Bone marrow (tissue), 2 donors: ENCODE measurements around the gene IFT25.
"Not testable (repeated sequence)": the region's sequence is repeated elsewhere in the genome, so short reads cannot be mapped to it uniquely, and the experiment has no call there.

ENCODE experiments used
- DNase-seq, 2 donors: peaks; one replicate each; lab custom pipeline; 2025; lab: John Stamatoyannopoulos, UW

Gene IFT25

DNA sequence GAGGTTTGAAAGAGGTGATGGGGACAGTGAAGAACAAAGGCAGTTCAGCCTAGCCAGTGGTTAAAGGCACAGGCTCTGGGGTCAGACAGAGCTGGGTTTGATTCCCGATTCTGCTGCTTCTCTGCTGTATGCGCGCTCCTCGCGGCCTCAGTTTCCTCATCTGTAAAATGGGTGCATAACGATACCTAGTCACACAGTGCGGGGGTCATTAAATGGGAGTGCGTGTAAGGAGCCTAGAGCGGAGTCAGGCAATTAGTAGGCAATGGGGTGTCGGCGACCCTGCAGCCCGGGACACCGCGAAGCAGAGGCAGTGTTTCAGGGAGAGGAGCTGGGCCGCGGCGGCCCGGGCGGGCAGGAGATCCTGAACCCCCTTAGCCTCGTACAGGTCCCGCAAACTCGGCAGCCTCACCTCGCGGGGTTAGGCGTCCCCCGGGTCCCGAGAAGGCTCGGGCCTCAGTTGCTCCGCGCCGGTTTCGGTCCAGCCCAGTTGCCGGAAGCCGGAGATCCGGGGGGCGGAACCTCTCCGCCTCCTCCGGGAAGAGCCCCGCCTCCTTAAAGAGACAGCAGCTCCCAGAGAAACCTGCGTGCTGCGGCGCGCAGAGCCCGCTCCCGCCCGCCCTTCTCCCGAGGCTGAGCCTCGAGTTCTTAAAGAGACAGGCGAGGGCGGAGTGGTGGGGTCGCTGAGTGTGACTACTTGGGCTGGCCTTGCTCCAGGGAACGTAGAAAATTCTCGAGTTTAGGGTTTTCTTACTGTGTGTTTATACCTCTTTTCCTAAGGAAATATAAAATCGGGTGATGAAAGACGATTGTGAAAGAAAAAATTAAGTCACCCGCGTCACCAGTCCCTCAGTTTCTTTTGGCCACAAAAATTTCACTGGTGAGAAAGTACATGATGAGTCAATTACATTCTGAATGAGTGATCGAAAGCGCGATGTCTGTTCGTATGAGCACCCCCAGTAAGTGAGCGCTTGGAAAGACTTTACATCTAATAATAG, 55.9 kb downstream of the IFT25 start, which contains the start of gene YIPF1:
YIPF1 (minus strand) TSS at position 494 of the 995 bp plus-strand sequence. CDS start 860 bp downstream, outside the sequence.
- DNase-seq = peak; percentile 69 to 81

DNA sequence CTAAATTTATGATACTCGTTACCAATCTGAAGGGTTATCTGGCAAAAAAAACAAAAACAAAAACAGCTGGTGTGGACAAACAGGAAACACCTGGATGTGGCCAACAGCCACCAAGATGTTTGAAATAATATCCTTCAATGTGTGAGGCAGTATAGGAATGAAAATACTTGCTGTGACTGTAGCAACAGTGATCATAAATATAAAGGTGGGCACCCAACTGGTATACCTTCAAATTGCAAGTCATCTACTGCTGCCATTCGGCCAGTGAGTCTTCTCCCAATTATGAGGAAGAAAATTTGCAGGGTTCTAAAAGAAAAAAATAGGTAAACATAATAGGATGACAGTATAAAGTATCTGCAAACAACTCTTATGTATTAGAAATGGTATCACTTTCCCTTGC, 56.8 kb downstream of the IFT25 start:
- DNase-seq = no peak

DNA sequence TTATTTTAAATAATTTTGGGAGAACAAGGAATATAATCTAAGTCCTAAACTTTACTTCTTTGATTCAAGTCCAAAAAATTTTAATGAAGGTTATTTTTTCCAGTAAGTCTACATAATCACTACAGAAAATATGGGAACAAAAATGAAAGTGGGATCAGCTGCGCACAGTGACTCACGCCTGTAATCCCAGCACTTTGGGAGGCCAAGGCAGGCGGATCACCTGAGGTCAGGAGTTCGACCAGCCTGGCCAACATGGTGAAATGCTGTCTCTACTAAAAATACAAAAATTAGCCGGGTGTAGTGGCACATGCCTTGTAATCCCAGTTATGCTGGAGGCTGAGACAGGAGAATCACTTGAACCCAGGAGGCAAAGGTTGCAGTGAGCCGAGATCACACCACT, 61.9 kb downstream of the IFT25 start:
- DNase-seq = not testable (repeated sequence)

DNA sequence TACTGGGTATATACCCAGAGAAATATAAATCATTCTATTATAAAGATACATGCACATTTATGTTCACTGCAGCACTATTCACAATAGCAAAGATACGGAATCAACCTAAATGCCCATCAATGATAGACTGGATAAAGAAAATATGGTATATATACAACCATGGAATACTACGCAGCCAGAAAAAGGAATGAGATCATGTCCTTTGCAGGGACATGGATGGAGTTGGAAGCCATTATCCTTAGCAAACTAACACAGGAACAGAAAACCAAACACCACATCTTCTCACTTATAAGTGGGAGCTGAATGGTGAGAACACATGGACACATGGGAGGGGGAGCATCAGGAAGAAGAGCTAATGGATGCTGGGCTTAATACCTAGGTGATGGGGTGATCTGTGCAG, 63.6 kb downstream of the IFT25 start:
- not testable (repeated sequence) for DNase-seq

DNA sequence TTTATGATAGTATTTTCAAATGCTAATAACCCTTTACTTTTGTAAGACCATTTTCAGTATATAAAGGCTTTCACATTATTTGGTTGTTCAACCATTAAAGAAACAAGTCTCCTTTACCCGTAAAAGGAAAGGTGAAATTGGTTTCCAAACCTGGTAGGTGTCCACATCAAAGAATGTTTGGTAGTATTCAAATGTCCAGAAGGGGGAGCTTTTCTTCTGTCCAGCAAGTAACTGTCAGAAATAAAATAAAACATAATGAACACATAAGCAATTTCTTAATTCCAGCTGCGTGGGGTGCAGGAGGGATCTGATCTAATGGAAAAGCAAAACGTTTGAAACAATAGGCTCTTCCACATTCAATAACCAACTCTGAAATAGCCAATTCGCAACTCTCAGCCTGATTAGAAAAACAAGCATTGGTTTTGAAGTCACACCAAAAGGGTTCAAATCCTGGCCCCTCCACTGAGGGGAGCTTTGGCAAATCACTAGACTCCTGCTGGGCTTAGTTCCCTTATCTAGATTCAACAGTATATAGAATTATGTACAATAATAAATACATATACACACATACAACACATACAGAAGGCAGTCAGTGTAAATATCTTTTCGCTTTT, 66.9 kb downstream of the IFT25 start:
- peak in 1 of 2 donors; percentile 25 for DNase-seq

DNA sequence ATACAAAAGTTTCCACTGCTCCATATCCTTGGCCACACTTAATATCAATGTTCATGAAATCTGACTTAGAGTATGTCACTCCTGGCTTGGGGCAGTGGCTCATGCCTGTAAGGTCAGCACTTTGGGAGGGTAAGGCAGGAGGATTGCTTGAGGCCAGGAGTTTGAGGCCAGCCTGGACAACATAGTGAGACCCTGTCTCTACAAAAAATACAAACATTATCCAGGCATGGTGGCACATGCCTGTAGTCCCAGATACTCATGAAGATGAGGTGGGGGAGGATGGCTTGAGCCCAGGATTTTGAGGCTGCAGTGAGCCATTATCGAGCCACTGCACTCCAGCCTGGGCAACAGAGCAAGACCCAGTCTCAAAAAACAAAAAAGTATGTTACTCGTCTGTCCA, 70.3 kb downstream of the IFT25 start:
- DNase-seq = not testable (repeated sequence)

DNA sequence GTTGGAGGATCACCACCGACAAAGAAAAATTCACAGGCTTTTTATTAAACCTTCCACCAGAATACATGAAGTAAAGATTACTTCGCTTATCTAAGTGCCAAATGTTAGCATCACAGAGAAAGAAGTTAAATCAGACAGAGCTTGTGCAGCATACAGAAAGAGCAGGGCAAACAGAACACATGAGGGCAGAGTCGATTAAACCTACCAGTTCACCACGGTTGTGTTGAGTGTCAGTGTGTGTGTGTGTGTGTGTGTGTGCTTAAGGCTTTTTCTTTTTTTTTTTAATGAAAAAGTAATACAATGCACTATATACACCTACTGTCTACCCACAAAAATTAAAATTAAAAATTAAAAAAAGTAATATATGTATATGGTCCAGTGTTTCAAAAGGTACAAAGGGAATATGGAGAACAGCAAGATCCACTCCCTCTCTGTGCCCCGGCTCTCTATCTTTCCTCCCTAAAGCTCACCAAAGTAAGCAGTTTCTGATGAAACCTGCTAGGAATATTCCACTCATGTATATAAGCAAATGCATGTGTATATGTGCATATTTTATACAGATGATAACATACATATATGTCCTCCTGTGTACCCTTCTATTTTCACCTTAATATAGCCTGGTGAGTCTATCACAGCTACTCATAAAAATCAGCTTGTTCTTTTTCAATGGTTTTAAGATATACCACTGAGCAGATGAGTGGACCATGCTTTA, 73.6 kb downstream of the IFT25 start:
- DNase-seq = no peak
